AG04450 (cell line): ENCODE results near the gene POMGNT1. TPM values are rescaled to one million over a fixed set of nuclear protein-coding genes. Genes with fewer than 3 reads are reported as not detected.

Experiments
- CTCF ChIA-PET: fragments of 300-600, 350-600 bp; formaldehyde crosslinking; extraction: SDS; loops from one replicate; lab custom pipeline; 2022; ENCODE audit warnings: antibody characterized with exemption, inconsistent platforms; lab: Charles Lee
- POLR2A ChIA-PET: fragments of 350-600 bp; formaldehyde crosslinking; extraction: SDS; loops from one replicate; lab custom pipeline; 2021; ENCODE audit warnings: antibody characterized with exemption, inconsistent platforms; lab: Yijun Ruan, JAX
- DNase-seq: peaks from one replicate; pipeline ENCODE4 v3.0.0-alpha.2; 2011; ENCODE audit warnings: low read depth, low spot score
- H3K27ac ChIP-seq: one replicate; pipeline ENCODE4 v1.5.1; 2012; ENCODE audit warnings: low read depth, low read length, control low read depth
- H3K27me3 ChIP-seq: one replicate; pipeline ENCODE4 v1.6.0; 2012; ENCODE audit warnings: low read length; ENCODE audit not compliant: control insufficient read depth, insufficient read depth
- H3K4me3 ChIP-seq: 2 replicates; pipeline ENCODE4 v1.5.1; 2011; ENCODE audit warnings: mild to moderate bottlenecking, low read depth, low read length, control low read depth
- H3K9me3 ChIP-seq: 2 replicates; pipeline ENCODE4 v1.5.1; 2012; ENCODE audit warnings: low read length; ENCODE audit not compliant: control insufficient read depth, insufficient read depth
- CTCF ChIP-seq: IDR thresholded peaks from 2 replicates; pipeline ENCODE4 v1.5.1; 2011; ENCODE audit warnings: low read depth, low read length, control low read depth, inconsistent platforms
- polyA plus RNA-seq: library from polyadenylated mRNA; depleted of rRNA; stranded (reverse); fragments of >200 nt; gene quantifications from 2 replicates; pipeline ENCODE4 v1.2.3, GENCODE V29; 2011

The POMGNT1 gene
- polyA plus RNA-seq, 1 experiment: 41.9 TPM

- POLR2A ChIA-PET: no interaction called here
- CTCF ChIA-PET: interaction anchor here (0.6 to 1.7 kb wide), 2 partner anchors 71 to 182 kb away, joined by 3 to 6 read pairs; no protein-coding TSS in a partner anchor
- no peak for DNase-seq
- Histone ChIP-seq H3K4me3 (no peak overlapping the region), H3K9me3 (no peaks in the 10 kb centered on the region), H3K27me3 (no peaks in the 10 kb centered on the region), H3K27ac (no peak overlapping the region)
- TF ChIP-seq CTCF: no peak
Observed at GRCh38 chr1:46219551-46220520, 21.6 kb upstream of the POMGNT1 start.

GRCh38 chr1:46218443-46218842, 20.2 kb upstream of the POMGNT1 start:
- POLR2A ChIA-PET: no interaction called here
- CTCF ChIA-PET: no interaction called here
- H3K27me3 ChIP-seq: no peaks in the 10 kb centered on the region
- H3K4me3 ChIP-seq: no peak overlapping the region
- no peak for TF ChIP-seq CTCF
- DNase-seq: no peak
- no peak overlapping the region for H3K27ac ChIP-seq
- H3K9me3 ChIP-seq: no peaks in the 10 kb centered on the region

- CTCF ChIA-PET: interaction anchor here (1.2 kb wide), 1 partner anchor 8 kb away, joined by 5 read pairs; no protein-coding TSS in a partner anchor
- POLR2A ChIA-PET: no interaction called here
Observed at GRCh38 chr1:46215504-46215903, 17.3 kb upstream of the POMGNT1 start.

GRCh38 chr1:46211051-46211450, 12.8 kb upstream of the POMGNT1 start:
- no peak for DNase-seq
- ChIA-PET CTCF (interaction anchor here (1.5 kb wide), 1 partner anchor 11 kb away, joined by 3 read pairs; no protein-coding TSS in a partner anchor), POLR2A (no interaction called here)
- Histone ChIP-seq H3K27ac (no peak overlapping the region), H3K27me3 (no peaks in the 10 kb centered on the region), H3K9me3 (no peaks in the 10 kb centered on the region), H3K4me3 (no peak overlapping the region)
- TF ChIP-seq CTCF: peak; percentile 22

More at GRCh38 chr1:46215504-46215903, 17.3 kb upstream of the POMGNT1 start:
- Histone ChIP-seq H3K9me3 (no peaks in the 10 kb centered on the region), H3K27ac (no peak overlapping the region), H3K27me3 (no peaks in the 10 kb centered on the region), H3K4me3 (no peak overlapping the region)
- TF ChIP-seq CTCF: no peak
- DNase-seq: no peak

- TF ChIP-seq CTCF: no peak
- H3K27ac ChIP-seq: no peak overlapping the region
- CTCF ChIA-PET: interaction anchor here (1.5 to 2.4 kb wide), 2 partner anchors 11 to 13 kb away, joined by 3 to 14 read pairs; no protein-coding TSS in a partner anchor
- no peaks in the 10 kb centered on the region for H3K27me3 ChIP-seq
- no peak for DNase-seq
- H3K4me3 ChIP-seq: no peak overlapping the region
- no peaks in the 10 kb centered on the region for H3K9me3 ChIP-seq
- POLR2A ChIA-PET: no interaction called here
Observed at GRCh38 chr1:46210561-46210960, 12.3 kb upstream of the POMGNT1 start.
